ENCODE results near the gene UFM1. TPM values are rescaled to one million over a fixed set of nuclear protein-coding genes. Genes with fewer than 3 reads are reported as not detected.
"Not testable (repeated sequence)": the region's sequence is repeated elsewhere in the genome, so short reads cannot be mapped to it uniquely, and the experiment has no call there.

Gene UFM1
- total and polyA plus RNA-seq, 2 experiments from 2014 or later: 80.4 to 128 TPM

DNA sequence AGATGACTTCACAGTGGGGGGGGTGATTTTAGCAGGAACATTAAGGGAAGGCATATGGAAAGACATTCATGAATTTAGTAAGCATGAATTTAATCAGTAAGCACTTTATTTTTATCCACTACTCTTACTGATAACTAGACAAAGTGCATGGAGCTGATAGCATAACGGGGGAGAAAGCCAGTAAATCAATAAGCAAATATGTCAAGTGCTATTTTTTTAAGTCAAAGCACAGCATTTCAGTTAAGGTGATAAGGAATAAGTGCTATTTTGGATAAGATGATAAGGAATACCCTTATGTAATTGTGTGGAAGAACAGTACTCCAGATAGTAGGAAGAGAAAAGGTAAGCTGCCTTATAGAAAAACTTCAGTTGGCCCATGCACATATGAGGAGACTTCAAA is 19.4 kb downstream of the UFM1 start:
- no peak overlapping the region for H3K4me2 ChIP-seq
- H3K36me3 ChIP-seq (replicated peaks; ENCODE audit: insufficient read depth, low read depth): no peaks in the 10 kb centered on the region
- H3K79me2 ChIP-seq: no peaks in the 10 kb centered on the region
- H3K4me3 ChIP-seq: no peak overlapping the region
- no peaks in the 10 kb centered on the region for H3K9me3 ChIP-seq (ENCODE audit: low read depth)
- no peak overlapping the region for H2AFZ ChIP-seq
- no peak overlapping the region for H3K27ac ChIP-seq
- no peaks in the 10 kb centered on the region for H3K4me1 ChIP-seq (ENCODE audit: insufficient read depth)
- H3K27me3 ChIP-seq: no peaks in the 10 kb centered on the region
- 16% methylated on average over 1 of the region's 1 CpG for WGBS (ENCODE audit: low lambda C conversion rate, missing lambda C conversion rate)
- no peak for DNase-seq (ENCODE audit: low spot score)
- H4K20me1 ChIP-seq (ENCODE audit: insufficient read depth, poor library complexity, severe bottlenecking): no peaks in the 10 kb centered on the region
- TF ChIP-seq EZH2 (IDR thresholded peaks at IDR 0.05; ENCODE audit: borderline replicate concordance): no peak
- TF ChIP-seq, protein P1, sequence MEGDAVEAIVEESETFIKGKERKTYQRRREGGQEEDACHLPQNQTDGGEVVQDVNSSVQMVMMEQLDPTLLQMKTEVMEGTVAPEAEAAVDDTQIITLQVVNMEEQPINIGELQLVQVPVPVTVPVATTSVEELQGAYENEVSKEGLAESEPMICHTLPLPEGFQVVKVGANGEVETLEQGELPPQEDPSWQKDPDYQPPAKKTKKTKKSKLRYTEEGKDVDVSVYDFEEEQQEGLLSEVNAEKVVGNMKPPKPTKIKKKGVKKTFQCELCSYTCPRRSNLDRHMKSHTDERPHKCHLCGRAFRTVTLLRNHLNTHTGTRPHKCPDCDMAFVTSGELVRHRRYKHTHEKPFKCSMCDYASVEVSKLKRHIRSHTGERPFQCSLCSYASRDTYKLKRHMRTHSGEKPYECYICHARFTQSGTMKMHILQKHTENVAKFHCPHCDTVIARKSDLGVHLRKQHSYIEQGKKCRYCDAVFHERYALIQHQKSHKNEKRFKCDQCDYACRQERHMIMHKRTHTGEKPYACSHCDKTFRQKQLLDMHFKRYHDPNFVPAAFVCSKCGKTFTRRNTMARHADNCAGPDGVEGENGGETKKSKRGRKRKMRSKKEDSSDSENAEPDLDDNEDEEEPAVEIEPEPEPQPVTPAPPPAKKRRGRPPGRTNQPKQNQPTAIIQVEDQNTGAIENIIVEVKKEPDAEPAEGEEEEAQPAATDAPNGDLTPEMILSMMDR (IDR thresholded peaks at IDR 0.05; ENCODE audit: poor library complexity): no peak
- no peak for TF ChIP-seq EZH2phosphoT487 (IDR thresholded peaks at IDR 0.05; ENCODE audit: low read depth, severe bottlenecking, unreplicated experiment)
- H3K9me2 ChIP-seq (replicated peaks; ENCODE audit: insufficient read depth): no peaks in the 10 kb centered on the region

DNA sequence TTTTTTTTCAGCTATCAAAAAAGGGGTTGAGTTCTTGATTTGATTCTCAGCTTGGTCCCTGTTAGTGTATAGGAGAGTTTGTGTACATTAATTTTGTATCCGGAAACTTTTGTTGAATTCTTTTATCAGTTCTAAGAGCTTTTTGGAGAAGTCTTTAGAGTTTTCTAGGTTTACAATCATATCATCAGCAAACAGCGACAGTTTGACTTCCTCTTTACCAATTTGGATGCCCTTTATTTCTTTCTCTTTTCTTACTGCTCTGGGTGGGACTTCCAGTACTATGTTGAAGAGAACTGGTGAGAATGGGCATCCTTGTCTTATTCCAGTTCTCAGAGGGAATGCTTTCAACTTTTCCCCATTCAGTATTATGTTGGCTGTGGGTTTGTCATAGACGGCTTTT is 20.4 kb downstream of the UFM1 start:
- not testable (repeated sequence) for H3K79me2 ChIP-seq; H4K20me1 ChIP-seq (ENCODE audit: insufficient read depth, poor library complexity, severe bottlenecking); H2AFZ ChIP-seq; H3K9me2 ChIP-seq (replicated peaks; ENCODE audit: insufficient read depth); H3K27me3 ChIP-seq; H3K4me2 ChIP-seq; H3K4me1 ChIP-seq (ENCODE audit: insufficient read depth); H3K27ac ChIP-seq; H3K9me3 ChIP-seq (ENCODE audit: low read depth); H3K36me3 ChIP-seq (replicated peaks; ENCODE audit: insufficient read depth, low read depth); H3K4me3 ChIP-seq; DNase-seq (ENCODE audit: low spot score)
- WGBS (ENCODE audit: low lambda C conversion rate, missing lambda C conversion rate): 96% methylated on average over 3 of the region's 3 CpGs

DNA sequence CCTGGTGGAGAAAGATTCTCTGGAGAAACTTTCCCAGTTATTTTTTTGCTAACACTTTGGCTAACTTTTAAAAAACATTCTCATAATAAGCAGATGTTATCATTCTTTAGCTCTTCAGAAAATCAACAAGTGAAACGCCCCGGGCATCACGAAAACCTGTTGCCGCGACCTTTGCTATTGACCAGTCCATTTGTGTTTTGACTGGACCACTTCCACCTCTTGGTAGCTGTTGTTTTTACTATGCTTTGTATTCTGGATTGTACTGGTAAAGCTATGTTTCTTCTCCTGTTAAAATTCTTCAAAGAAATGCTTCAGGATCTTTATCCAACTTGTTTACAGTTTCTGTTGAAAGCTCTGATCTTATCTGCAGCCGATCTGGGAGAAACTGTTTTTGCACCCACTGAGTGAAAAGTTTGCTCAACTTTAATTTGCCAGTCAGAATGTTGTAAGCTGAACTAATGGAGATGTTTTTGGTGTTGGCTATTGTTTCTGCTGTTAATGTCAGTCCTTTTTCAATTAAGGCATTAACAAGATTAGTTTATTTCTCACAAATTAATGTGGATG is 23.3 kb downstream of the UFM1 start:
- Histone ChIP-seq H3K36me3 (replicated peaks; ENCODE audit: insufficient read depth, low read depth) (no peaks in the 10 kb centered on the region), H4K20me1 (ENCODE audit: insufficient read depth, poor library complexity, severe bottlenecking) (no peaks in the 10 kb centered on the region), H3K4me3 (no peak overlapping the region), H3K9me3 (ENCODE audit: low read depth) (no peaks in the 10 kb centered on the region), H2AFZ (no peak overlapping the region), H3K4me1 (ENCODE audit: insufficient read depth) (no peaks in the 10 kb centered on the region), H3K9me2 (replicated peaks; ENCODE audit: insufficient read depth) (no peaks in the 10 kb centered on the region), H3K27ac (no peak overlapping the region), H3K79me2 (no peaks in the 10 kb centered on the region), H3K27me3 (no peaks in the 10 kb centered on the region), H3K4me2 (no peak overlapping the region)
- no peak for TF ChIP-seq EZH2phosphoT487 (IDR thresholded peaks at IDR 0.05; ENCODE audit: low read depth, severe bottlenecking, unreplicated experiment)
- TF ChIP-seq, protein P1 (IDR thresholded peaks at IDR 0.05; ENCODE audit: poor library complexity): no peak
- TF ChIP-seq EZH2 (IDR thresholded peaks at IDR 0.05; ENCODE audit: borderline replicate concordance): no peak
- no peak for DNase-seq (ENCODE audit: low spot score)
- WGBS (ENCODE audit: low lambda C conversion rate, missing lambda C conversion rate): 36% methylated on average over 6 of the region's 6 CpGs

DNA sequence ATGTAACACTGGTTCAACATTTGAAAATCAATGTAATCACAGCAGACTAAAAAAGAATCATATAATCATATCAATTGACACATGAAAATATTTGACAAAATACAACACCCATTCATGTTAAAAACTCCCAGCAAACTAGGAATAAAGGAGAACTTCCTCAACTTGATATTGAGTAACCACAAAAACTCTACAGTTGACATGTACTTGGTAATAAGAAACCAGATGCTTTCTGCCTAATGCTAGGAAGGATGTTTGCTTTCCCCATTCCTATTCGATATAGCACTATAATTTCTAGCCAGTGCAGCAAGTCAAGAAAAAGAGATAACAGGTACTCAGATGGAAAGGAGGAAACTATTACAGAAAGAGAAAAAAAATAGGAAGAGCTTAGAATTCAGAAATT is 26.9 kb downstream of the UFM1 start:
- Histone ChIP-seq H3K36me3 (replicated peaks; ENCODE audit: insufficient read depth, low read depth) (no peaks in the 10 kb centered on the region), H3K27ac (no peak overlapping the region), H3K9me2 (replicated peaks; ENCODE audit: insufficient read depth) (no peaks in the 10 kb centered on the region), H3K79me2 (no peaks in the 10 kb centered on the region), H2AFZ (no peak overlapping the region), H3K9me3 (ENCODE audit: low read depth) (no peaks in the 10 kb centered on the region), H3K4me2 (no peak overlapping the region), H3K4me3 (no peak overlapping the region), H4K20me1 (ENCODE audit: insufficient read depth, poor library complexity, severe bottlenecking) (no peaks in the 10 kb centered on the region), H3K4me1 (ENCODE audit: insufficient read depth) (no peaks in the 10 kb centered on the region), H3K27me3 (no peaks in the 10 kb centered on the region)
- 0% methylated on average over 1 of the region's 1 CpG for WGBS (ENCODE audit: low lambda C conversion rate, missing lambda C conversion rate)
- TF ChIP-seq, protein P1 (IDR thresholded peaks at IDR 0.05; ENCODE audit: poor library complexity): no peak
- no peak for TF ChIP-seq EZH2 (IDR thresholded peaks at IDR 0.05; ENCODE audit: borderline replicate concordance)
- TF ChIP-seq EZH2phosphoT487 (IDR thresholded peaks at IDR 0.05; ENCODE audit: low read depth, severe bottlenecking, unreplicated experiment): no peak
- DNase-seq (ENCODE audit: low spot score): no peak
